ENCODE measurements around the gene ZNF831.

The ZNF831 gene

DNA sequence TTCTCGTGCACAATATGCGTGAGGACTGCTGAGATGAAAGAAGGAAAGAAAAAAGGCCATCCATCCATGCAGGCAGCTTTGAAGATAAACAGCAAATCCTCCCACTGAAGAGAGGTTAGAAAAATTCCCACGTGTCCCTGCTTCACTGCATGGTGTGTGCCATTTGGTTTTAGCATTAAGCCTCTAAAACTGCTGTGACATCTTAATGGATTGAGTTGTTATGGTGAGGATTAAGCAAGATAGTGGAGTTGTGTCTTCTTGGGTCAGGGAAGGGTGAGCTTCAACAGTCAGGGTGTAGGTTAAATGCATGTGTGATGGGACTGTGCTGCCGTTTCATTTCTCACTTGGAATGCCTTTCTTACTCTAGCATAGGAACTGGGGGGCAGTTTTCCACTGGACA lies 50.5 kb downstream of the ZNF831 start:
- DNase-seq (ENCODE audit: low read depth in 2 of 2) = no peak

DNA sequence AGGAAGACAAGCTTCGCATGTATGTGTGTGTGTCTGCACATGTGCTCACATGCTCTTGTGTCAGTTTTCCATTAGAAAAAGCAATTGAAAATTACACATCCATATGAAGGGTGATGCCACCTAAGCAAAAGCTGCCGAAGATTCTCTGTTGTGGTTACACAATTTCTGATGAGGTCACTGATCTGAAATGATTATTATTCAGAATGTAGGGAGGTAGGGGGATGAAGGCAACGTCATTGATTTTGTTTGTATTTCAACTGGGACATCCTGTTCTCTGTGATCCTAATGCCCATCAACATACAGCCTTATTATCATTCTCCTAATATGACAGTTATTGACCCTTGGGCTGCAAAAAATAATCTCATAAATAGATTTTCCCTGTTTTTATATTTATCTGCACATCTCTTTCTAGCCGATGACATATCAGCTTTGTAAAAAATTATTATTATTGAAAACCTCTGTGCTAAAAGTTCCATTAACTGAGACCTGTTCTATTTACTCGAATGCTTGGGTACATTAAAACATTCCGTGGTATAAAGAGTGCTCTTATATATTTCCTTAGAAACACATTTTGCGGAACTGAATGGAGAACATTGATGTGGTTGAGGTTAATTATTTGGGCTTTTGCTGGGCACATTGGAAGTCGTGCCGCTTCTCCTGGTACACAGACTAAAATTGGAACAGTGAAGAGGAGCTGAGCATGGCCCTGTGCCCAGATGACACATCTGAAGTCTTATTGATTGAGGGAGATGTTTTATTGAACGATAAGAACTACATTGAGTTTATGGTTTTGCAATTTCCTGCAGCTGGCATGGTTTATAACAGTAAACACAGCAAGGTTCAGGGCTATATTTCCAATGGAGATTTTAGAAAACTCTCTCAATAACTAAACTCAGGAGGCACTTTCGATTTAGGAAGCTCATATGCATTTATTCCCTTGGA lies 51.3 kb downstream of the ZNF831 start:
- DNase-seq (ENCODE audit: low read depth in 2 of 2) = no peak

DNA sequence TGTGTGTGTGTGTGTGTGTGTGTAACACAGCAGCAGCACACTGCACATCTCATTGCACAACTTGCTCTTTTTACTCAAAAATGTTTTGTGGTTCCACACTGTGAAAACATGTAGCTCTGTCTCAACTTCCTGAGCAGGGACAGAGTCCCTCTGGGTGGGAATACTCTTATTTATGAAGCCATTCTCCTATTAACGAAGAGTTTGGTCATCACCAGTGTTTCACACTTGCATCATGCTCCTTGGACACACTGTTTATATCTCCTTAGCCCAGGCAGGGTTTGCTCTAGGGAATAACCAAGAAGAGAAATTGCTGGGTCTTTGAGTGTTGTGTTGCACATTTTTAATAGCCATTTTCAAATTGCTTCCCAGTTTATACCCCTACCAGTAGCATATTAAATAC lies 53.6 kb downstream of the ZNF831 start:
- DNase-seq (ENCODE audit: low read depth in 2 of 2) = no peak

DNA sequence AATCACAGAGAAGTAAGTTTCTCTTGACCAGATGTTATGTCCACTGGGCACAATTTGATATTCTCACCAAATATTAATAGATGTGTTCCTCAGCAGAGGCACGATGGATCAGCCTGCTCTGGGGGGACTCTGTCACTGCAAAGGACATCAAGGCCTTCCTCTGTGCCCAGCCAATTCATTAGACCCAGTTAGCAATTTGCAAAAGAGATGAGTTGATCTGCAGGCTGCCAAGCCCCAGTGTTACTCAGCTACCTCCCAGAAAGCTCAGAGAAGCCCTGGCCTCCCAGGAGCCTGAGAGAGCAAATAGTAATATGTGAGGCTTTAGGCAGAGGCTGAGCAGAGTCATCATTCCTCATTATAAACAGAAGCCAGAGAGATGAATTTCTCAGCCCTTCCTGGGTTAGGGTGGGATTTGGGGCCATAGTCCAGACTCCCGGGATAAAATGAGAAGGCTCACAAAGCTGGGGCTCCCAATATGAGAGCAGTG lies 54.2 kb downstream of the ZNF831 start:
- DNase-seq (ENCODE audit: low read depth in 2 of 2) = no peak

DNA sequence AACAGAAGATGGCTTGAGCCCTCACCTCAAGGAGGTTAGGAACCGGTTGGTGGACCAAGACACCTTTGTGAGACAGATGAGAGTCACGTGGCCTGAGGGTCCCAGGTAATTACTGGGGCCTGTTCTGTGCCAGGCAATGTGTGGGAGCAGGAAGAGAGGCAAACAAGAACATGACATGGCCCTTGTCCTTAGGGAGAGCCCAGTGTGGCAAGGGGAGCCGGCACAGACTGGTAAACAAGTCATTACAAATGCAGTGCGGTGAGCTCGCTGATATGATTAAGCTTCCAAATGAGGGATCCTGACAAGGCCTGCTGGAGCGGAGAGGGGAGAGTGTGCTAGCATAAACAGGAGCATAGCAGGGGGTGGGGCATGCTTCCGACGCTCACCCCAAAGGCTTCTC lies 55.6 kb downstream of the ZNF831 start:
- DNase-seq (ENCODE audit: low read depth in 2 of 2) = no peak

DNA sequence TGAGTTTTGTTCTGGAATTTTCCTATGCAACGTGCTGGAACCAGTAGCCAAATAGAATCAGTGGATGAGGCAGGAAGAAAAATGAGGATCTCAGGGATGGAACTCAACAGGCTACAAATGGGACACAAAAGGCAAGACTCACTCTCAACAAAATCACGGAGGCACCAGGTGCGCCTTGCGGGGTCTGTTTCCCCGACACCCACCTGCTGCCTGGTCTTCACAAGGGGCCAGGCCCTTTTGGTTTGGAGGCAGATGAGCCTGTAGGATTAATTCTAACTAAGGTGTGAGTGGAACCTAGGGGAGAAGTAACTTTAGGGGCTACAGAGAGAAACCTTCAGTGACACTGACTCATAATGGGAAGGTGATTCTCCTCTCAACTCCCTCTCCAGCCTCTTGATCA lies 56.5 kb downstream of the ZNF831 start:
- DNase-seq (ENCODE audit: low read depth in 2 of 2) = no peak

DNA sequence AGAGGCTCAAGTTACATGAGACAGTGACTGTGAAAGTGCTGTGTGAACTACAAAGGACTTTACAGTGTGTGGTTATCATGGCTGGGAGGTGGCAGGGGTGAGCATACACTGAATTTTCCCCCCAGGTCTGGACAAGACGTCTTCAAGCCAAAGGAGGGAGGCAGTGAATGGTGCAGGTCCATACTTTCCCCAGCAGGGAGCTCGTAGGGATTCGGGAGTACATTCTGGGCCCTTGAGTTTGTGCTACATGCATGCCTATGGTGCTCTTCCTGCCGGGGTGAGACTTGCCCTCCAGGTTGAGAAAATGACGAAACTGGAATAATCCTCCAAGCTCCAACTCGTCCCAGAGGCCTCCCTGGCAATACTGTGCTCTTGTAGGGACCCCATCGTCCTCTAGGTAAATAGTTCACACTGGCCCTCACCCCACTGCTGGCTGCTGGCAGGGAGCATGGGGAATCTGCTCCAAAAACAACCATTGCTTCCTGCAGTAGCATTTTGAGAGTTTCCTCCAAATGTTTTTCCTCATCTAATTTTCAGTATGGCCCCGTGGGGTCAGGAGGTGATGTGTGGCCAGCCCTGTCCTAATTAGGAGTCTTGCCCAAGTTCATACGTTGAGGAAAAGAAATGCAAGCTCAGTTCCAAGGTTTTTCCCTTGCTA lies 57.6 kb downstream of the ZNF831 start:
- no peak for DNase-seq (ENCODE audit: low read depth in 2 of 2)

DNA sequence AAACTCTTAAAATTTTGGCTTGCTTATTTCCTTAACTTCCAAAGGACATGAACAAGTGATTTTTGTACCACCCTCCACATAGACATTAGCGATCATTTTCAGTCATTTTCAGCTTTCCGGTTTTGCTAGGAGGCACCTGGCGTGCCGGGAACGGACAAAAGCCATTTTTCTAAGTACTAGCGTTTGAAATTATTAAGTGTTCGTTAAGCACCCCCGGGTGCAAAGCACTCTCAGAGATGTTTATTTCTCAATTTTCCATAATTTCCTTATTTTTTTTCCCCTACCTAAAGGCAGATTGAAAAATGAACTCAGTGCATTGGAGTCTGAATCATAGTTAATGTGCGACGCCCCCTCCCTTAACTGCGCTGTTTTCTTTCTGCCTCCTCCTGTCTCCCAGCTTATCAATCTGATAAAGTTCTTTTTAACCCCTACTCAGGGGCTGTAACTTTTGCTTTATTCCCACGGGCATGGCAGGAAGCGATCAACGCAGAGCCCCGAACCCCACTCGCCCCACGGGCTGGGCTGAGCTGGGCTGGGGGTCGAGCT lies 58.2 kb downstream of the ZNF831 start:
- no peak for DNase-seq (ENCODE audit: low read depth in 2 of 2)

DNA sequence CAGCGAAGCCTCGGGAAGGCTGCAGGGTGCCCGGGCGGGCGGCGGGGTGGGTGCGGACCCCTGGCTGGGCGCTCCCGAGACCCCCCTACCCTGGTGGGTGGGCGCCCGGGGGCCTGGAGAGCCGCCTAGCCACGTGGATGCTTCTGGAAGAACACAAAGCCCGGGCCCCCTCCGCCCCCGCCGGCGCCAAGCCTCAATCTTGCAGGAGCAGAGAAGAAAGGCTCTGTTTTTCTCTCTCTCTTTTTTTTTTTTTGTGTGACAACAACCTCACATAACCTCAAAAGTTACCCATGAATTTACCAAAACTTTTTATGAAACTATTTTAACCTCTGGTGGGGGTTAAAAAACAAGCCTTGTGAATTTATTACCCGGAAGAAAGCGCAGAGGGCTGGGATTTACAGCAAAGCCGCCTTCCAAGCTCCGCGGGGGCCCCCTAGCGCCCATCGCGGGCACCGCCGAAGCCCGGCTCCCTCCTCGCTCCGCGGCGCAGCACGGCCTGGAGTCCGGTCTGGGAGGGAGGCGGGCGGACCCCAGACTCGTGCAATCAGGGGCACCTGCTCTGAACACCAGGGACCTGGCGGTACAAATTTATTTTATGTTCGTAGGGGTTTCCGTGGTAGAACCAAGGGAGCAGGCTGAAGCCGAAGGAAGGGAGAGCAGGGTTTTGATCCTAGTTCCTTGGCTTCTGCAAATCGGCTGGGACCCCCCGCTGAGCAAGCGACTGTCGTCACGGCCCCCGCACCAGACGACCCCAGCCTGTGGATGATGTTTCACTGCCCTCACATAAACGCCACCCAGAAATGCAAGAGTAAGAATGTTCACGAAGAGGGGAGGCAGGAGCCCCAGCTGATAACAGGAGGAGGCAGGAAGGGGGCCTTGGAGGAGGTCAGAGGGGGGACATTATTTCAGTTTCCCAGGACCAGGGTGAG lies 58.9 kb downstream of the ZNF831 start:
- DNase-seq (ENCODE audit: low read depth in 2 of 2) = peak; percentile 77 to 78

DNA sequence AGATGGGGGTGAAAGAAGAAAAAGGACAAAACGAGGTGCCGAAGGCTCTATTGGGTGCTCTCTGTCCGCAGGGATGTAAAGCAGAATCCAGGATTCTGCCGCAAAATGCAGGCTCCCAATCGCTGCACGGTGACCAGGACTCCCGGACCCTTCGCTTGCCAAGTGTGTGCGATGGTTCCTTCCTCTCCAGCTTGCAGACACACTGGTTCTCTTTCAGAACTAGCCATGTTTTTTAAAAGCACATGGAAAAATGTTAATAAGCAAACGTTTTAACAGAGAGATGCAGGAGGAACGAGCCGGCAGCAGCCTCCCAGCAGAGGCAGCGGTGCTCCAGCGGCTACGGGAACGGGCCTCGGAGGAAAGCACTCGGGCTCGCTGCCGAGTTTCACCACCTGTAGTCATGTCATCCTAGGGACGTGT lies 59.6 kb downstream of the ZNF831 start:
- DNase-seq (ENCODE audit: low read depth in 2 of 2) = no peak

DNA sequence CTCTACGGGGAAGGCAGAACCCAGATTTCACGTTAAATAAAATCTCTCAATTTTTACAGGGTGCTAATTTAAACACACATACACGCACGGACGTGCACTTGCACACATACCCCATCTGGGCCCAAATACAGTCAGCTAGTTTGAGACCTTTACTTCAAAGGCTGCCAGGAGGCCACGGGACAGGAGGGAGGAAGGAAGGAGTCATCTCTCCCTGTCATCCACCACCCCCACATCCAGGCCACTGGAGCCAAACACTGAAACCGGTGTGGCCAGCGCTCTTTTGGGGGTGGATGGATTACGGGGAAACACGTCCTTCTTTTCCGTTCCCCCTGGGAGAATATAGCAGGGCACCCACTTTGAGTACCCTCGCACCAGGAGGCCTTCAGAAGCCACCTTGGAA lies 60.1 kb downstream of the ZNF831 start:
- no peak for DNase-seq (ENCODE audit: low read depth in 2 of 2)

DNA sequence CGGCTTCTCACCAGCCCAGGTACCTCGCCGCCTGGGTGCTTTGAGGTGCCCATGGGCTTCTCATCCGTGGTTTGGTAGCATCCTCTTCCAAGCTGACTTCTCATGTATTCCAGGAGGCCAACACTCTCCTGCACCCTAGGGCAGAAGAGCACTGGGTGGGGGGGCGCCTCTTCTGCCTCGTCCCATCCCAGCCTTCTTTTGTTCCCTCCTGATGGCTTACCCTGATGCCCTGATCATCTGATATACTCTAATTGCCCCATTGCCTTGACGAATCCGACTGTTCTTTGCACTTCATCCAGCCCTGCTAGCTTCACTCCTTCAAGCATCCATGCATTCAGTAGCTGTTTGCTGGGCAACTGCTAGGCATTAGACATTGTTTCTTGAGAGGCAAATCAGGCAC lies 60.6 kb downstream of the ZNF831 start:
- DNase-seq (ENCODE audit: low read depth in 2 of 2) = no peak

DNA sequence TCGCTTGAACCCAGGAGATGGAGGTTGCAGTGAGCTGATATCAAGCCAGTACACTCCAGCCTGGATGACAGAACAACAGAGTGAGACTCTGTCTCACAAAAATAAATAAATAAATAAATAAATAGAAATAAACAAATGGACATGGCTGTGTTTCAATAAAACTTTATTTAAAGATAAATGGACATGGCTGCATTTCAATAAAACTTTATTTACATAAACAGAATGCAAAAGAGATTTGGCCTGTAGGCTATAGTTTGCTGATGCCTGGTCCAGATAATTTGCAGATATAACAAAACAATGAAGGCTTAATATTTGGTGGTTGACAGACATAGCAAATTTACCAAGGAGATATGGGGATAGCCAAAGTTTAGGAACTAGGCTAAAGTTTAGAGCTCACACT lies 66.8 kb downstream of the ZNF831 start:
- DNase-seq (ENCODE audit: low read depth in 2 of 2) = no peak

DNA sequence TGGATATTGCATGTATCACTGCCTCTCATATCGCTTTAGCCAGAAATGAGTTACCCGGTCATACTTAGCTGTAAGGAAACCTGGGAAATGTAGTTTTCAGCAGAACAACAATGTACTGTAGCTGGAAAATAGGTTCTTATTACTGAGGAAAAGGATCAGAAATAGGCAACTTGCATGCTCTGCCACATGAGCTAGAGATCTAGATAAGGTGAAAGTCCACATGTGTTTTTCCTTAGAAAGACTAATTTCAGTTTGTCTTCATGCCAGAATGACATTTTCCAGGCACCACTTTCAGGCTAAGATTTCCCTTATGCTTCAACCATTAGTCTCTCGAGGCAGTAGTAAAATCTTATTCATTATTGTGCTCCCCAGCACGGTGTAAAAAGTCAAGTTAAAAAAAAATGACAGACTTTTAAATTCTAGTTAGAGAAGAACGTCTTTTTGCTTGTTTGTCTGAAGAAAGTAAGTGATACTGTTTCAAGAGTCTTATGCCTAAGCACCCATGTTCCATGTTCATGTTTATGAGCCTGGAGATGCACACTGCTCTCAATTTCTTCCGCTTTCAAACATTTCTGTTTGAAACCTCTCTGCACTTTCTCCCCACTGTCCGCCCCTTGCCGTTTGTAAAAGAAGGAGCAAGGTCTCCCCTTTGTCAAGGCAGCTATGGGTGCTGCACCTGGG lies 67.6 kb downstream of the ZNF831 start:
- no peak for DNase-seq (ENCODE audit: low read depth in 2 of 2)

DNA sequence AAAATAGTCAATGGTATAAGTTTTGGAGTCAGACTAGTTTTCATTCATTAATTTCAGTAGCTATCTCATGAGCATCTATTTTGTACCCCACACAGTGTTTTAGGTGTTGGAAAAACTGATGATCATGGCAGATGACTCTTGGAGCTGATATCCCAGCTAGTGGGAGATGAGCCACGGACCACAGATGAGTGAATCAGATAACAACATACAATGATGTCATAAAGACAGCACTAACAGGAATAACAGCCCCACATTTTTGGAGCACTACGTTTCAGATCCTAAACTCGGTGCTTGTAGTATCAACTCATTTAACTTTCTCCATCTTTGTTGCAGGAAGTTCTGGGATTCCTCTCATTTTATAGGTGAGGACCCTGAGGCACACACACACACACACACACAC lies 69.0 kb downstream of the ZNF831 start:
- no peak for DNase-seq (ENCODE audit: low read depth in 2 of 2)

DNA sequence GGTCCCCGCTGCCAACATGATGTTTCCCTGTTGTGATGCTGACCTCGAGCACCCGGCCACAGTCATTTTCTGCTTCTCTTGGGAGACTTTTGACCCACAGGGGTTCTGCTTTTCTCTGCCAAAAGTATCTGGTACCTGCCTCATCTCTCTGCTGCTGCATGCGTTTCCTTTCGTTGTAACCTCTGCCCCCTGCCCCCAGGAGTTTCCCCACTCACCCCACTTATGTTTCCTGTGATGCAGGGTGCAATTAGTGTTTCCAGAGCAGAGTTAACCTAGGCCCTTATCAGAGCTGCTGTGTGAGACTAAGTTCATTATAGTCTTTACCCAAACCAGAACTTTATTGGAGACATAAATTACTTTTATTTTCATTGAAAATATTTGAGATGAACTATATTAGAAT lies 71.6 kb downstream of the ZNF831 start:
- DNase-seq (ENCODE audit: low read depth in 2 of 2) = no peak

DNA sequence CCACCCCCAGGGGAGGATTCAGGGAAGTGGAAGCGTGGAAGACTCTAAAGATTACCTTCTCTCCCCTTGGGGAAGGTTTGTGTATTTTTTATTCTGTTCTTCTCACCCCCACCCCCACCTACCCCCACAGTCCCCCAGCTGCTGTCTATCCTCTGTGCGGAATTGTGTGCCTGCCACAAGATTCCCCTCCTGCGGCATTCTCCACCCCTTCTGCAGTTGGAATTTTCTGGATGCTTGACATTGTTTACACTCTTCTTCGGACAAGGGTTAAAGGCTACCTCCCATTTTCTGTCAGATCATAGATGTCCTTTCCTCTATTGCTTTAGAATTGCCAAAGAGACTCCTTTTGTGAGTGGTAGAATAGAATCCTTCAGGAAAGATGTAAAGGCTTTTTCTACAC lies 76.4 kb downstream of the ZNF831 start:
- no peak for DNase-seq (ENCODE audit: low read depth in 2 of 2)

DNA sequence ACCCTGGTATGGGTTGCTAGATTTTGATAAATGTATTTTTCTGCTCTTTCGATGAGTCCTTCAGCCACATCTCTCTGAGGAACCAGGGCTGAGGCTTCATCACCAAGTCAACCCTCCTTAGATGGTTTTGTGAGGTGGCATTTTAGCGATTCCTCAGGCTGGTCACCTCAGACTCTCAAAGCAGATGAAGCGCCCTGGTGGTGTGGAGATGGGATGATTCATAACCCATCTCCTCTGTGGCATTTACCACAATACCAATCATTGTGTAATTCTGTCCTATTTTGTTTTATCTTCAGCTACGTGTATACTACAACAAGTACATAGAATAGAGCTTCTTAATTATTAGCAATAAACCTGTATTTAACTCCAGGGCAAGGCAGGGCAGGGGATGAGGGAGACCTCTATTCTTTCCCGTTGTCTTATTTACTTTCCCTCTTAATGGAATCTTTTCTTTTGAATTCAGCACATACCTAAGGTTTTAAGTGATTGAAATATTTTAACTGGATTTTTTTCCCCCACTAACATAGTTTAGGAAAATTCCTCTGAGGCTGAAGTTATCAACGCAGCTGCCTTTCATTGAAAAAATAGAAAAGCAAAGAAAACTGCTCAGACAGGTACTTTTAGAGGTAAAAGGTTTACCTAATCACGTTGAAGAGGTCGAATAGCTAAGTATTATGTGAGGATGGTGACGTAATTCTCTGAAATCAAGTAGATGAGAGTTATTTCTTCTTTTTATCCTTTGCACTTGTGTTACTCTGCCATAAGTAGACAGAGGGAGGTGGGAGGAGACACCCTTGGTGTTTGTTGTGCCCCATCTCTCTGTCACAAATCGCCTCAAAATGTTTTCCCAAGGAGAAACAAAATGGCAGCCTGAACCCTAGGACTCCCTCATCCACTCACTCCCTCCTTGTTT lies 79.3 kb downstream of the ZNF831 start:
- DNase-seq (ENCODE audit: low read depth in 2 of 2) = peak in 1 of 2 donors; percentile 13

DNA sequence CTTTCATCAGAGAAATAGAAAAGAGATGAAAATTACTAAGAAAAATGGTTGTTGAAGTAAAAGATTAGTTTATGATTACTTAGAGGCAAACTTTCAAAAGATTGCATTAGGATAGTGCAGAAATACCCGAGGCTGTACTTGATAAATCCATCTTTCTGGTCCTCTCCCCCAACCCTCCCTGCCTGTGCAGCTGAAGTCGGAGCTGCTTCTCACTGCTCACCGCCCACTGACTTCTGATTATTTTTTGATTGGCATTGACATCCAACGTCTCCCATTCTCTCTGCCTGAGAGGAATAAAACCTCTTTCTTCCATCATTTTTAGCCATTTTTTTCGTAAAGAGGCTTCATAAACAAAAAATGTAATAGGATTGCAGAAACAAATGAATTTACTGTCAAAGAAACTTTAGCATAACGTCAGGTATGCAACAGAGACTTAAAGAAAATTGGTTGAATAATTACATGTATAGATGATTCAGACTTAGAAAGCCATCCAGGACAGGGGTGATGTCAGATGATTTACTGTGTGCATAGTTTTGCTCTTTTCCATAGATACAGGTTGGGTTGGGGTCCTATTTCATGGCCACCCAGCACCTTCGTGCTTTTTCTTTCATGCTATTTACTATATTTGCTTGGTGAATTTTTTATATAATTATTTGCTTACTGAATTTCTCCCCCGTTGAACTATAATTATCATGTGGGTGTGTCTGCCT lies 83.2 kb downstream of the ZNF831 start:
- DNase-seq (ENCODE audit: low read depth in 2 of 2) = no peak

Data from stimulated activated CD8-positive, alpha-beta memory T cell treated with anti-CD3 and anti-CD28 coated beads, Interleukin-2, amount 100 ng/mL, for 48 hours (primary cell).